Neural cell (in vitro differentiated cells): ENCODE results near the gene ALKBH8.

Experiments used
- POLR2AphosphoS5 ChIP-seq: IDR thresholded peaks from 2 replicates; pipeline ENCODE4 v1.6.1; 2012
- TF ChIP-seq, protein P1 (sequence below): IDR thresholded peaks from 2 replicates; pipeline ENCODE4 v1.6.1; 2012; ENCODE audit warnings: borderline replicate concordance

DNA sequence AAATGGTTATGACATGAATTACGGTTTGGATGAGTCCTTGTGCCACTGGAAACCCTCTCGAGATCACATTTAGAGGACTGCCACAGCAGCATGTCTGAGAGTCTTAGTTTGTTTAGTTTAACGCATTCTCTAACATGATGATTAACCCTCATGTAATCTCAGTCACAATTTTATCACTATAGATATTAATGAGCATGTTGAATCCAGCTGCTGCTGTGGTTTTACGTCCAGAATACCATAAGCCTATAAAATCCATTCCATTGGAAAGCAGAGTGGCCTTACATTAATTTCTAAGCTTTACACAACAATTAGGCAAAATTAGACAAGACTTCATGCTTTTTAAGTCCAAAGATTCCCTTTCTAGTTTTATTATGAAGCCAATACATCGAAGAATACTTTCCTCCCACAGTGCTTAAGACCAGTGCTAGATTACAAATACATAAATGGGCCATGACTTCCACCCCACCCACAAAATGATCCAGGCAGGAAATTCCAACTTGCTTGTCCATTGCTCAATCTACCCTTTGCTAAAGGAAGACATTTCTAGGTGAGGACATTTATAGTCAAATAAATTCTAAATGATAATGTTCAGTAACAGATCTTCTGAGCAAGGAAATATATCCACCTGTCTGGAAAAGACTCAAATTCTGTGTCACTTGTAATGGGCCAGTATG lies 21.9 kb upstream of the ALKBH8 start:
- TF ChIP-seq POLR2AphosphoS5, result no peak
- TF ChIP-seq, protein P1, sequence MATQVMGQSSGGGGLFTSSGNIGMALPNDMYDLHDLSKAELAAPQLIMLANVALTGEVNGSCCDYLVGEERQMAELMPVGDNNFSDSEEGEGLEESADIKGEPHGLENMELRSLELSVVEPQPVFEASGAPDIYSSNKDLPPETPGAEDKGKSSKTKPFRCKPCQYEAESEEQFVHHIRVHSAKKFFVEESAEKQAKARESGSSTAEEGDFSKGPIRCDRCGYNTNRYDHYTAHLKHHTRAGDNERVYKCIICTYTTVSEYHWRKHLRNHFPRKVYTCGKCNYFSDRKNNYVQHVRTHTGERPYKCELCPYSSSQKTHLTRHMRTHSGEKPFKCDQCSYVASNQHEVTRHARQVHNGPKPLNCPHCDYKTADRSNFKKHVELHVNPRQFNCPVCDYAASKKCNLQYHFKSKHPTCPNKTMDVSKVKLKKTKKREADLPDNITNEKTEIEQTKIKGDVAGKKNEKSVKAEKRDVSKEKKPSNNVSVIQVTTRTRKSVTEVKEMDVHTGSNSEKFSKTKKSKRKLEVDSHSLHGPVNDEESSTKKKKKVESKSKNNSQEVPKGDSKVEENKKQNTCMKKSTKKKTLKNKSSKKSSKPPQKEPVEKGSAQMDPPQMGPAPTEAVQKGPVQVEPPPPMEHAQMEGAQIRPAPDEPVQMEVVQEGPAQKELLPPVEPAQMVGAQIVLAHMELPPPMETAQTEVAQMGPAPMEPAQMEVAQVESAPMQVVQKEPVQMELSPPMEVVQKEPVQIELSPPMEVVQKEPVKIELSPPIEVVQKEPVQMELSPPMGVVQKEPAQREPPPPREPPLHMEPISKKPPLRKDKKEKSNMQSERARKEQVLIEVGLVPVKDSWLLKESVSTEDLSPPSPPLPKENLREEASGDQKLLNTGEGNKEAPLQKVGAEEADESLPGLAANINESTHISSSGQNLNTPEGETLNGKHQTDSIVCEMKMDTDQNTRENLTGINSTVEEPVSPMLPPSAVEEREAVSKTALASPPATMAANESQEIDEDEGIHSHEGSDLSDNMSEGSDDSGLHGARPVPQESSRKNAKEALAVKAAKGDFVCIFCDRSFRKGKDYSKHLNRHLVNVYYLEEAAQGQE, result no peak
